GM18861 (cell line): ENCODE results near the gene TRAP1.

Experiments
- ATAC-seq: cut with Tn5 transposase; IDR thresholded peaks from one replicate; pipeline ENCODE4 v1.9.1; 2021; ENCODE audit not compliant: unreplicated experiment

TRAP1 gene

DNA sequence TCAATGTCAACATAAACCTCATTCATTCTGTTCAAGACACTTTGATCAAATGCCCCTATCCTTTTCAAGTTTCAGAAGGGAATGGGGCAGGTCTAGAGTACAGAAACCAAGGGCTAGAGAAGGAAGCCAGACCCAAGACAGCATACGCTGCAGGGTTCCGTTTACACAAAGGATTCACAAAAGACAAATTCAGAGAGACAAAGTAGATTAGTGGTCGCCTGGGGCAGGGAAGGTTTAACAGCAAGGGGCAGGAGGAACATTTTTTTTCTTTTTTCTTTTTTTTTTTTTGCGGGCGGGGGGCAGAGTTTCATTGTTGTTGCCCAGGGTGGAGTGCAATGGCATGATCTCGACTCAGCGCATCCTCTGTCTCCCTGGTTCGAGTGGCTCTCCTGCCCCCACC, 19.9 kb upstream of the TRAP1 start:
- no peak for ATAC-seq

DNA sequence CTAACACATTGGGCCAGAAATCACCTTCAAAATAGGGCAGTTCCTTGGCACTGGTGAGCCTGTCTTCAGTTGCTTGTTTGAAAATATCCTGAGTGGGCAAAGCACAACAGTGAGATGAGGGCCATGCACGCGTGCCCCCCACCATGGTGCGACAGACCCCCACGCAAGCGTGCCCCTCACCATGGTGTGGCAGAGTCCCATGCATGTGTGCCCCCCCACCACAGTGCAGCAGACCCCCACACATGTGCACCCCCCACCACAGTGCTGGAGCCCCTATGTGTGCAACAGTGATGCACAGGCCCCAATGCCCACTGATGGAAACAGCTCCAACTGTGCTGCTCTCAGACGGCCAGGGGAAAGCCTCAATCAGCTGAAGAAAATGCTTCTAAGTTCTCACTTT, 18.8 kb upstream of the TRAP1 start:
- ATAC-seq = no peak

DNA sequence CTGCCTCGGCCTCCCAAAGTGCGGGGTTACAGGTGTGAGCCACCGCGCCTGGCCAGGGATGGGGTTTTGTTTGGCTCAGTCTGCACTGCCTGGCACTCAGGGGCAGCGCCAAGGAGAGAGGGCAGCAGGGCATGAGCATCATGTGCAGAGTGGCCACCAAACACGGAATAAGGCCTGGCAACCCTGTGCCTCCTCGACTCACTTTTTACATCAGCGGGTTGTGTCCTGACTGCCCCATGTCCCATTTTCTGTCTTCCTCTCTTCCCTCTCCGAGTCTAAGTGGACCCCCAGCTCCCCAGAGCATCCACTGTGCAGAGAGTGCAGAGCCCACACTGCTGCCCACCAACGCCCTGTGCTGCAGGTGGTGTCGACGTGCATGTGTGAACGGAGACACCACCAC, 18.2 kb upstream of the TRAP1 start:
- no peak for ATAC-seq

DNA sequence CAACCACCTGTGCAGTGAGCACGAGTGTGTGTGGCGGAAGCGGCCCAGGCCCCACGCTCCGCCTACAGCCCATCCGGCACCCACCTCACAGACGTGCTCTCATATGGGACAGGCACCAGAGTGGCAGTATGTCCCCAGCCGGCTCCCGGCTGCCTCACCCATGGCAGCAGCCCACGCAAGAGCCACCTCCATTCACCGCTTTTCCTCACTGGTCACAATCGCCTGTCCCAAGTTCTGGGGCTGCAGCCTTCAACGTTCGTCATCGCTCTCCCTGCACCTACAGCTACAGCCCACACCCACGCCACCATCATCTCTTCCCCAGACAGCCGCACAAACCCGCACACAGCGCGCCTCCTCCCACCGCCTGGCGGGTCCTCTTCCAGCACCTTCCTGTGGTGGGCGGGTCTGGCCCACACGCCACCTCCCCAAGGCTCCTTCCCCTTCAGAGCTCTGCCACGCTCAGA, 17.5 kb upstream of the TRAP1 start:
- no peak for ATAC-seq

DNA sequence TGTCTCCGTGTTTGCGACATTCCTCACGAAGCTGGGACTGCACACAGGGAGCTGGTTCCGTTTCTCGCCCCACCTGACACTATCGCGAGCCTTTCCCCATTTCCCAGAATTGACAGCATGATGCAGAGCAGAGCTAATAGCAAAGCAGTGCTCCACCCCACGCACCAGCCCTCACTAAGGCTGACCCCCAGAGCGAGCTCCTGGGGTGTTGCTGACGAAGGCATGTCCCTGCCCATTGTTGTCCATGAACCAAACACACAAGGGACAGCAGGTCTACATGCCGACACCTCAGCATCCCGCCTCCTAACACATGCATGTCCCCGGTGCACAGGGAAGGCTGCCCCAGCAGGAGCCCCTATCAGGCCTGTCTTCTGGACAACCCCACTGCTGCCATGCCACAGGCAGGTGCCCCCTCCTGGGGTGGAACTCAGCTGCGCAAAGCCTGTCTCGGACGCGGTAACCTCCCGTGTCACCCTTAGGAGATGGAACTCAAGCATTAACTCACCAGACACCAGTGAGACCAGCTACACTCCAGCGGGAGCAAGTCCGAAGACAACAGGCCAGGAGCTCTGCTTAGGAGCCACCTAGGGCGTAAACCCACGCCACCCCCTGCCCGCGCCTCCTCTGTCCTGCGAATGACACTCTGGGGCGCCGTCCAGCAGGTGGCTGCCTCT, 16.9 kb upstream of the TRAP1 start:
- ATAC-seq = no peak

DNA sequence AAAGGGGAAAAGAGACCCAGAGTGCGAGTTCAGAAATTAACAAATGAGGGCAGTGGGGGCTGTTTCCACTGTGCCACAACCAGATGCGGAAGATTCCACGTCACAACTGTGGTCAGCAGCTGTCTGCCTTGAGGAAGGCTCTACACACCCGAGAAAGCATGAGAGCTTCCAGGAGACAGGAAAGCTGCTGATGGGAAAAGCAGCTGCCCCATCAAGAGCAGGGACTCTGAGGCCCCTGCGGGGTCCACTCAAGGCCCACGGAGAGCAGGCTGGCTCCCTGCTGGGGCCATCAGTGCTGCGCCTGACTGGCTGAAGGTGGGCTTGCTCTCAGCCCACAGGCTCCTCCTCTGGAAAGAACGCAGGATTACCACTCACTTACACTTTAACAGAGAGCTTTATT, 14.8 kb upstream of the TRAP1 start:
- no peak for ATAC-seq

DNA sequence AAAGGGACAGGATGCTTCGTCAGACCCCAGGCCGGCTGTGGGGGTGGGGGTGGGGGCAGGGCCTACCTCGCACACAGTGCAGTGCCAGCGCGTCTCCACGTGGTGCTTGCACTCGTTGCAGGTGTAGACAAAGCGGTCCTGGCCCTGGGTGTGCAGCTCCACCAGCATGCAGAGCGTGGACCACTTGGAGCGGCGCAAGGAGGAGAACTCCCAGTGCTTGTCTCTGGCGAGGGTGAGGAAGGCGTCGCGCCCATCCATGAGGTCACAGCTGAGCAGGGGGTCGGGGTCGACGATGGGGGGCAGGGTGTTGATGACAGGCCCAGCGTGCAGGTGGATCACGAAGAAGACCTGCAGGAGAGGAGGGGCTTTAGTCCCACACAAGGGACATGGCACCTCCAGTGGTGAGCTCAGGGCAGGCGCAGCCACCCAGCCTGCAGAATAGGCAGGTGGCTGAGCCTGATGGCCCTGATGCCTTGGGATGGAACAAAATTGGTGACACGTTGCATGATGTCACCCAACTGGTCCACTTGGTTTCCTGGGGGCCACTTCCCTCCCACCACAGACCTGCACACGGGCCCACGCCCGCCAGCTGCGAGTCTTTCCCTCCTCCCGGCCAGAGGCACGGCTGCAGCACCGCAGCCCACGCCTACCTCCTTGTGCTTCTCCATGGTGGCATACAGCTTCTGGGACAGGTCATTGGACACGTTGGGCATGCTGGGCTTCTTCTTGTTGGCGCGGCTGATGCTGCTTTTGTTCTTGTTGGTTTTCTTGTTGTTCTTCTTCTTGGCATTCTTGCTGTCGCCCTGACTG, 14.0 kb upstream of the TRAP1 start:
- no peak for ATAC-seq

DNA sequence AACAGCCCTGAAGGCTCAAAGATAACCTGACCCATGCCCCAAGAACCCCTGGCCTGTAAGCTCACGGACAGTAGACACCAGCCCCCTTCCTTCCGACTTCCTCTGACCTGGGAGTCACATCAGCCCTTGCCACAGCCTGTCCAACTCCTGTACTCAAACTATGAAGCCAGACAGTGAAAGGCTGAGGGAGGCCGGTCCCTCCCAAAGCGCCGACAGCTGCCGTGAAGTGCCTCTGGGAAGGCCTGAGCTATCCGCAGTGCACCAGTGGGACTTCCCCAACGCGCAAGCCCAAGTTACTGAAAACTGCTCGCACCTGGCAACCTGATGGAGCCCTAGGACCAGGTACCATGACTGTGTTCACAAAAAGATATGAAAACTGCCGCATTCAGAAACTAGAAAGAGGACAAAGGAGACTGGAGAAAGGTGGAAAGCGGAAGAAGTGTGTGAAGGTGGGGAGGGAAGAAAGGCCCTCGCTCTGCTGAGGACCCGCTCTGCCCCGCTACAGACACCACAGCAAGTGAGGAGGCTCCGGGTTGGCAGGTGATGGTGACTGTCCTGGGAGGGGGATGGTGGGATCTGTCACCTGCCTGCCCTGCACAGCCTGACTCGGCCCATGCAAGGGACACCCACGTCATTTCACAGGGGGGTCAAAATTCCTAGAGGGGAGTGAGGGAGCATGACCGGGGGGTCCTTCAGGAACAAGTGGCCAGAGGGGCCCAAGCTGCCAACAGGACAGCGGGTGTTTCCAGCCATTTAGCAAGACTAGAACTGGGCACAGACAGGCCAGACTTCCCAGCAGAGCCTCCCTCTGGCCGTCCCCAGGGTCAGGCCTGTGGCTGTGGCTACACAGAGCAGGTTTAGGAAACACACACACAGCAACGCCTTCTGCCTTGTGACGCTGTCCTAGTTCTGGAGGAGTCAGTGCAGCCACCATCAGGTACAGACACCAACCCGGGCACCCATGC, 13.1 kb upstream of the TRAP1 start:
- no peak for ATAC-seq

DNA sequence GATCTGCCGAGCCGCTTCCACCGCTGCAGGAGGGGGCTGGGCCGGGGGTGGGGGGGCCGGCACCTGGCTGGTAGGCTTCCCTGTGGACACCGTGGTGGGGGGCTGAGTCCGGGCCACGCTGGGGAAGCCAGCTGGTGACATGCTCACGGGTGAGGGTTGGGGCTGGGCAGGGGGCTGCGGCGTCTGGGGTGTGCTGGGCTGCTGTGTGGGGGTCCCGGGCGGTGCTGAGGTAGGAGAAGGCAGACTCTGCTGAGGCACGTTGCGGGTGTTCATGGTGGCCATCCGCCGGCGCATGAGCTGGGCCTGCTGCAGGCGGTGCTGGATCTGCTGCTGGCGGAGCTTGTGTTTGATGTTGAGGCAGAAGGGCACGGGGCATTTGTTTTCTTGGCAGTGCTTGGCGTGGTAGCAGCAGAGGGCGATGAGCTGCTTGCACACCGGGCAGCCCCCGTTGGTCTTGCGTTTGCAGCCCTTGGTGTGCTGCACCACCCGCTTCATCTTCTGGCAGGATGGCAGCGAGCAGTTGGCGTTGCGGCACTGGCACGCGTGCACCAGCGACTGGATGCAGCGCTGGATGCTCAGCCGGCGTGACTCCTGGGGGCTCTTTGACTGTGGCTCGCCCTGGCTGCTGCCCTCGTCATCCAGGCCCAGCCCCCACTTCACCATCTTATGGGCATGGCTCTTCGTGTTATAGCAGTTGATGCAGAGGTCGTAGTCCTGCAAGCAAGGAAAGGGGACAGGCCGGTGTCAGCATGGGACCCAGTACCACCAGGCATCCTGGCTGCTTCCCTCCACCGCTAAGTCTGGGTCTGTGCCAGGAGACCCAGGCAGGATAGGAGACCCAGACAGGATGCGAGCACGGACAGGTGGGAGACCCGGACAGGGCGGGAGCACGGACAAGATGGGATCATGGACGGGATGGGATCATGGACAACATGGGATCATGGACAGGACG, 12.1 kb upstream of the TRAP1 start:
- ATAC-seq = no peak

DNA sequence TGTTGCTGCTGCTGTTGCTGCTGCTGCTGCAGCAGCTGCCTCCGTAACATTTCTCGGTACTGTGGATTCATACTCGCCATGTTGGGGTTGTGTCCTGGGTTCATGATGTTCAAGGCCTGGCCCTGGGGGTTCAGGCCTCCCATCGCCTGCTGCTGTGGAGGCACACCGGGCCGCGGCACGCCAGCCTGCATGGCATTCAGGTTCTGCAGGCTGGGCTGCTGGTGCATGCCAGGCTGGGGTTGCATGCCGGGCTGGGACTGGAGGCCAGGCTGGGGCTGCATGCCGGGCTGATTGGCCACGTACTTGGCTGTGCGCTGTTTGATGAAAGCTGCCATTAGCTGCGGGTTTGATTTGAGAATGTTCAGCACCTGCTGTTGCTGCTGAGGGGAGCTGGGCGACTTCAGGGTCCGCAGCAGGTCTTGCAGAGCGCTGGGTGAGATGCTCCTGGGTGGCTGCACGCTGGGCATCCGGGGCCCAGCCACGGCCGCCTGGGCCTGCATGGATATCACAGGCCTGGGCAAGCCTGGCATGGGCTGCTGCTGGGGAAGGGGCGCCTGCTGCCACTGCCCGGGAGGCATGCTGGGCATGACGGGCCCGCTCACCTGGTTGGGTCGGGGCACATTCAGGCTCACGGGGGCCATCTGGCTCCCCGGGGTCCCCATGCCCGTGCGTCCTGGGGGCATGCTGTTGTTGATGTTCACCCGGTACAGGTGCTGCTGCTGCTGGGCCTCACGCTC, 11.3 kb upstream of the TRAP1 start:
- ATAC-seq = no peak

DNA sequence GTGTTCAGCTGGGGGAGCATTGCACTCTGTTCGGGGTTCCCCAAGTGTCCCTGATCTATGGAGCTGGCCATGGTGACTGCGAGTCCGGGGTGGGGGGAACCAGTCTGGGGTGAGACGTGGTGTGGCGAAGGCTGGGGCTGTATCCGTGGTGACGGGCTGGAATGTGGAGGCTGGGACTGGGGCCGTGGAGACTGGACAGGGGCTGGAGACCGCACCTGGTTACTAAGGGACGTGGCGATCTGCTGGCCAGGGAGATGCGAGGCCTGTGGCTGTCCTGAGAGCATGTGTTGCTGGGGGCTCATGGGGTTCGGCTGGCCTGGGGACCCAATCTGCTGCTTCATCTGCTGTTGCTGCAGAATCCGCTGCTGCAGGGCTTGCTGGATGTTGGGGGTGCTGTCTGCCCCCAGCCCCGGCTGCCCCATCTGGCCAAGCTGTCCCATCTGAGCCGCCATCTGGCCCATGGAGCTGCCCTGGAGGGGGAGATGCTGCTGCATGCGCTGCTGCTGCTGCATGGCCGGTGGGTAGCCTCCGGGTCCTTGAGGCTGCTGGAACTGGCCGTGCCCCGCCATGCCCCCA, 10.6 kb upstream of the TRAP1 start:
- no peak for ATAC-seq

DNA sequence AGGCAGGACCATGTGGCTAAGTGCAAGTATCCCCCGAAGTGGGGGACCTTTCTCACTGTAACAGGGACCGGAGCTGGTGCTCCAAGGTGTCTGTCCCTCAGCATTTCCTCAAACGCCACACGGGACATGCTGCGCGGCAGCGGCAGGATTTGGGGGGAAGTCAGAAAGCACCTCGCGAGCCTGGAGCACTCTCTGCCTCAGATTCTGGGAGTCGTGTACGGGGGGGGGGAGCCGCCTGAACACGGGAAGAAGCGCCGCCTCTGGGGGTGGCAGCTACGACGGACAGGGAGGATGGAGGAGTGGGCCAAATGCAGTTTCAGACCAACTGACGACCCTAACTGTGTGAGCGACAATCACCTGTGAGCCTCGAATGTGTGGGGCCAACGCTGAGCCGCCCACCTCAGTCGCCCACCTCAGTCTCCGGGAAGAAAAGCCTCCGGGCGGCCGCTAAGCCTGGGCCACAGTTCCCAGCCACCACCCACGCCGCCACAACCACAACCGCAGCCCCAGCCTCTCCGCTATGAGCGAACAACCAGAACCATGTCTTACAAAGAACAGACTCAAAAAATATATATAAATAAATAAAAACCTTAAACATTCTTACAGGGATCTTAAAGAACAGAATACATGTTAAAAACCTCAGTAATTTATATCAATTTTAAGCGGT, 8.8 kb upstream of the TRAP1 start:
- no peak for ATAC-seq

DNA sequence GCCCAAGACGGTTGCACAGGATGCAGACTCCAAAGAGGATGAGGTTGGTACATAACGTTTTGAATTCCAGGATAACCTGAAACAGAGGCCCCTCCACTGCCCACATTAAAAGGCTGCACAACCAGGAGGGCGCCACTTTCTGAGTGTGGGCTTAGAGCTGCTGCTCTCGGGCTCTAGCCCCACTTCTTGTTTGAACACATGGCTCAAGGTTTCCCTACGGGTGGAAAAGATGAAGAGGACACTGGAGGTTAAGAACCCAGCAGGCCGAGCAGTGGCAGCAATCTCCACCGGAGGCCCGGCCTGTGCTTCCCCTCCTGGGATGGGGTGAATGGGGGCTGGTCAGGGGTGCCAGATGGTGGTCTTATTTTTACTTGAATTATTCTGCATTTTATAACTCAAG, 8.0 kb upstream of the TRAP1 start:
- ATAC-seq = no peak

DNA sequence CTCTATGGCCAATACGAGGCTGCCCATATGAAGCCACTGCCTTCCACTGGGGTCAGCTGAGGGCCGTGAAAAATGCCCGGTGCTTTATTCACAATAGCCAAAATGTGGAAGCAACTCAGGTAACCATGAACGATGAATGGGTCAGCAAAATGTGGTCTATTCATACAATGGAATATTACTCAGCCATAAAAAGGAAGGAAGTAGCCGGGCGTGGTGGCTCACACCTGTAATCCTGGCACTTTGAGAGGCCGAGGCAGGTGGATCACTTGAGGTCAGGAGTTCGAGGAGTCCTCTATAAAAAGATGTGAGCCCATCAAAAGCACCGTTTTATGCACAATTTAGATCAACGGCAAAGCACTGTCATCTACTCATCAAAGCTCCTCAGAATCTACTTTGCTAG, 5.2 kb upstream of the TRAP1 start:
- ATAC-seq = no peak

DNA sequence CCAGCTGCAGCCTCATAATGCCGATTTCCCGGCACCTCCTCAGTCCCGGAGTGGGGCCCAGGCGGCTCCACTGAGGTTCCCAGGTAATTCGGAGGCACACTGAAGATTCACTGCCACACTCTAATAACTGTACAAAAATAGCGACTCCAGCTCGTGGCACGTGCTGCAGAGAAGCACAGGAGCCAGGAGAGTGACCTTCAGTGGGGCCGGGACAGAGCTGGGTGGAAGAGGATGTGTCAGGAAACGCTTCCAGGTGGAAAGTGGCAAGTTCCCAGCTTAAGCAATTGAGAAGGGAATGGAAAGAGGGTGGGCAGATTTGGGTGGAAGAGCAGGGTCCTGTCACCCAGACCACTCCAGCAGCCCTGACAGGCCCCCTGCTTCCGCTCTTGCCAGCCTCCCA, 3.1 kb upstream of the TRAP1 start:
- no peak for ATAC-seq

DNA sequence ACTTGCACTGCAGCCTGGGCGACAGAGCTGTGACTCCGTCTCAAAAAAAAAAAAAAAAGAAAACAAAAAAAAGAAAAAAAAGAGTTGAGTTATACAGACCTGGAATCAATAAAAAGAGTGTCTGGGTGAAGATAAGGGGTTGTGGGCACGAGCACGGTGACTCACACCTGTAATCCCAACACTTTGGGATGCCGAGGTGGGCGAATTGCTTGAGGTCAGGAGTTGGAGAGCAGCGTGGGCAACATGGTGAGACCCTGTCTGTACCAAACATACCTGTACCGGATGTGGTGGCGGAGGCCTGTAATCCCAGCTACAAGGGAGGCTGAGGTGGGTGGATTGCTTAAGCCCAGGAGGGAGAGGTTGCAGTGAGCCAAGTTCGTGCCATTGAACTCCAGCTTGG, 1.3 kb upstream of the TRAP1 start:
- no peak for ATAC-seq

DNA sequence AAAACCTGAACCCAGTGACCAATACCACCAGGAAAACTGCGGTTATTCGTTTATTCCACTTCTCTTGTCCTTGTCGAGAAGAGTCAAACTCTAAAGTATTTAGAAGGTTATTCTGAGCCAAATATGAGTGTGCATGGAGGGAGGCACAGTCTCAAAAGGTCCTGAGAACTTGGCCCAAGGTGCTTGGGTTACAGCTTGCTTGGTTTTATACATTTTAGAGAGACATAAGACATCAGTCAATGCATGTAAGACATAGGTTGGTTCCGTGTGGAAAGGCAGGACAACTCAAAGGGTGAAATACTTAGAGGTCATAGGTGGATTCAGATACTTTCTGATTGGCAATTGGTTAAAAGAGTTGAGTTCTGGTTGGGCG, 681 bp upstream of the TRAP1 start:
- ATAC-seq = no peak

DNA sequence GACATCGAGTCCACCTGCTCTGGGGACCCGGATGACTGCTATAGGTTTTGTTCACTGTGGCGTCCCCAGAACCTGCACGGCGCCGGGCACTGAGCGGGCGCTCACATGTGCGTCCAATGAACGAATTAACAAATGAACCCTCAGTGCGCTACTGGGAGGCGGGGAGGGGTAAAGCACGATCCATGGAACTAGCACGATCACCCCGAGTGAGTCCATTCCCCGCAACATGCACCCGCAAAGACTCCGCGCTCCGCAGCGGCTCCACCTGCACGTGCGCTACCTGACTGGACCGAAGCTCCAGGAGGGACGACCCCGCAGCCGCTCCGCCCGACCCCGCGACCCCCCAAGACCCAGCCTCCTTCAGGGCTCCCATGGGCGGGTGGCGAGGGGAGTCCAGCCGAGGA, 491 bp downstream of the TRAP1 start:
- ATAC-seq = peak; percentile 16

DNA sequence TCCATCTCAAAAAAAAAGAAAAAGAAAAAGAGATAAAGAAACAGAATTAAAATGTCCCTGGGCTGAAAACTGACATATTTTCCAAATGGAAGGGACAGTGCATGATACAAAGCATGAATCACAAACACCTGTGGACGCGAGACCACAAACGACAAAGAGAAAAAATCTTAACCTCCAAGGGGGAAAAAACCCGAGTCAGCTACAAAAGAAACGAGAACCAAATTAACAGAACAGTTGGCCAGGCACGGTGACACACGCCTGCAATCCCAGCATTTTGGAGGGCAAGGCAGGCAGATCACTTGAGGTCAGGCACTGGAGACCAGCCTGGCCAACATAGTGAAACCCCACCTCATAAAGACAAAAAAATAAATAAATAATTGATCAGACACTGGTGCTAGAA, 1.9 kb downstream of the TRAP1 start:
- no peak for ATAC-seq
